HT-29 (cell line): ENCODE data around the gene PKM. TPM values are rescaled to one million over a fixed set of nuclear protein-coding genes. Genes with fewer than 3 reads are reported as not detected.
A peak's percentile ranks its signal among the peaks of the same experiment; 100 is the strongest.
"Not testable (repeated sequence)": the region's sequence is repeated elsewhere in the genome, so short reads cannot be mapped to it uniquely, and the experiment has no call there.

ENCODE experiments used
- DNase-seq: peaks from one replicate; pipeline ENCODE4 v3.0.0-alpha.2; 2015; ENCODE audit warnings: low spot score
- total RNA-seq: library from RNA; depleted of rRNA; stranded (reverse); fragments of >200 nt; shearing (Covaris generic); gene quantifications from 2 replicates; pipeline ENCODE4 v1.2.3, GENCODE V29; 2014

The PKM gene
- total RNA-seq, 1 experiment from 2014 or later: 1,702 TPM

DNA sequence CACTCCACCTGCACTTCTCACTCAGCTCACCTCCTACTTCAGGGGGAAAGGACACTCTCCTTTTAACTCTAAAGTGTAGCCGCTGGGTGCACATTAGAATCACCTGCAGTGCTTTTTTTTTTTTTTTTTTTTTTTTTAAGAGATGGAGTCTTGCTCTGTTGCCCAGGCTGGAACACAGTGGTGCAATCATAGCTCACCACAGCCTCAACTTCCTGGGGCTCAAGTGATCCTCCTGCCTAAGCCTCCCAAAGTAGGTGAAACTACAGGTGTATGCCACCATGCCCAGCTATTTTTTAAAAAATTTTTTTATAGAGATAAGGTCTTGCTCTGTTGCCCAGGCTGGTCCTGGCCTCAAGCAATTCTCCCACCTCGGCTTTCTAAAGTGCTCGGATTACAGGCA is 54.2 kb downstream of the PKM start:
- DNase-seq: no peak

DNA sequence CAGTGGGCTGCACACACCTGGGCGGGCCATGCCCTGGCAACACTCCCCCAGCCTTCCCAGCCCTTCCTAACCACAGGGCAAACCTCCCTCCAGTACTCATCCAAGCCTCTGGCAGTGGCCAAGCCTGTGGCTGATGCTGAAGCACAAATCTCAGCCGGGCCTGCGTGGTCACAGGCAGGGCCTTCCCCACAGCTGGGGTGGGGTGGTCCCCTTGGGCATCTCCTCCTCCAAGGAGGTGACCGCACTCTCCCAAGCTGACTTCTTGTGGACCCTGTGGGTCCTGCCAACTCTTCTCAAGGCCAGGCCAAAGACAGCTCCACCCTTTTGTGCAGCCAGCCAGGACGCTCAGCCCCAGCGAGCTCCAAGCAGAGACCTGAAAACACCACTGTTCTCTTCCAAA is 54.8 kb downstream of the PKM start:
- DNase-seq: no peak

DNA sequence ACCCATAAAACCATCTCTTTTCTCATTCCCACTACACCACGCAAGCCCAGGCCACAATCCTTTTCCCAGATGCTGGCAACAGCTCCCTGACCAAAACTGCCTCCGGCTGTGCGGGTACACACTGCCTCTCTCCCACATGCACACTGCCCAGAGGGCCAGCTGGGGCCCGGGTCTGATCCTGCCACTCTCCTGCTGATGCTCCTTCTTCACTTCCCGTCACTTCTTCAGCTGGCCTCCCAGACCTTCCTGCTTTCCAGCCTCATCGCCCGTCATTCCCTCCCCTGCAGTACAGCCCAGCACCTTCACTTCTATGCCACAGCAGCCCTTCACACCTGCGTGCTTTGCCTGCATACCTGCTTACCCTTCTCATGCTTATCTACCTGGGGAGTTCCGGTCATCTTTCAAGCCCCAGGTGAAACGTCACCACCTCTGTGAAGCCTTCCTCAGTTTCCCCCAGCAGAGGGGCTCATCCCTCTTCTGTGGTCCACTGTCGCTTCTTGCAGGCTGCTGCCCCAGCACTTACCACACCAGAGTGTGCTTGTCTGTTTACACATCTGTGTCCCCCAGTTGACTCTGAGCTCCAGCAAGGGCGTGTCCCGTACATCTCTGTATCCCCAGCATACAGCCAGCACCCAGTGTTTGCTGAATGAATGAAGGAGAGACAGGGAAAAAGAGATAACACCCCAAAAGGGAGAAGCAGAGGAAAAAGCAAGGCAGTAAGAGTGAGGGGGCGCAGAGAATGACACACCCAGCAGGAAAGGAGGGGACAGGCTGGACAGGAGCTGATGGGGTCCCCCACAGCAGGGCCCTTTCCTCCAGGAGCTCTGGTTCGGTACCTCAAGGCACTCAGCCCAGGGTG is 55.6 kb downstream of the PKM start:
- no peak for DNase-seq

DNA sequence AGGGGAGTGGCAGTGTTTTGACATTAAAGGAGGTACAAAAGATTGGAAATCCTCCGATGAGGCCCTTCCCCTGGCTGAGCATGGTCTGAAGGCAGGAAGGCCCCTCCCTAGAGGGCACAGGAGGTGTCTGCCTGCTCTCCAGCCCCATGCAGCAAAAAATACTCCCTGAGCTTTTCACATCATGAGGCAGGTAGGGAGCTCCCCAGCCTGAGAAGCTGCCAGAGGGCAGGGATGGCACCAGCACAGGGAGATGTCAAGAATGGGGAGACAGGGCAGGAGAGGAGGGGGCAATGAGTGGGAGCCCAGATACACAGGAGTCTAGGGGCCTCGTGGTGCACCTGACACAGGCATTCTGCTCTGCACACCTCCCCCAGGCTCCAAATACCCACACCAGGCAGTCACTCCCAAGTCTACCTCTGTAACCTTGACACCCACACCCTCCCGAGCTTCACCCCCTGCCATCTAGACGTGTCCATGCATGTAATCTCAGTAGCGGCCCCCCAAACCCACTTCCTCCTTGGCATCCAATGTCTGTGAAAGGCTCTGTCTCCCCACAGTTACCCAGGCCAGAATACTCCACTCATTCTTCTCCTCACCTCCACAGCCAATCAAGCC is 56.3 kb downstream of the PKM start:
- DNase-seq: no peak

DNA sequence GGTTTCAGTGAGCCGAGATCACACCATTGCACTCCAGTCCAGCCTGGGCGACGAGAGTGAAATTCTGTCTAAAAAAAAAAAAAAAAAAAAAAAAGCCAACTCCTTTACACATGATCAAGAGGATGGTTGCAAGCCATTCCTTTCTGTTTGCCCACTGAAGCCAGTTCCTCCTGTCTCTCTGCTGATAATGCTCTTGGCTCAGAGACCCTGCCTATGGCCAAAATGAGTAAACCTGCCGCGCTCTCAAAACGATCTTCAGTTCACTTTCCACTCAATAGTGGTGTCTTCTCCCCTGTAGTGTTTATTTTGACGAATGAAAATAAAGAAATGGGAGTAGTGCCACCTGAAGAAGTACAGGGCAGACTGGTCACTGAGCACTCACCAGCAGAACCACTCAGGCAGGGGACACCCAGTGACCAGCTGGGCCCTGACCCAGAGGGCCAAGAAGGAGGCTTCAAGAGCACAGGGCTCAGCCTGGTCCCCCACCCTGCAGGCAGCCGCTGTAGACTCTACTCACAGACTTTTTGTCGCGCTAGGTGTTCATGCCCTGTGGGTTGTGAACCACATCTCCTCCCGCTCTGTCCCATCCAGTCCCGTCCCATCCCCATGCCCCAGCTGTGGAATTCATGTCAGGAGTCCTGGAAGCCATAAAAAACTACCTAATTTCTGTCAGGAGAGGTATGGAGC is 57.0 kb downstream of the PKM start:
- no peak for DNase-seq

DNA sequence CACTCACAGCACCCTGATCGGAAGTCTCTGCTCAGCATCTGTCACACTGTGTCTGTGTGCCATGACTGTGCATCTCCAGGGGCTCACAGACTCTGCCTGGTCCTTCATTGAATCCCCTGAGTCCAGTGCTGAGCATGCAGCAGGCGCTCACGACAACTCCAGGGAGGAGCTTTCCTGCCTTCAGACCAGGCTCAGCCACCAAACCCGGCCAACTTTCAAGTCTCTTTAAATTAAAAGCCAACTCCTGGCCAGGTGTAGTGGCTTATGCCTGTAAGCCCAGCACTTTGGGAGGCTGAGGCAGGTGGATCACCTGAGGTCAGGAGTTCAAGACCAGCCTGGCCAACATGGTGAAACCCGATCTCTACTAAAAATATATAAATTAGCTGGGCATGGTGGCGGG is 57.6 kb downstream of the PKM start:
- no peak for DNase-seq

DNA sequence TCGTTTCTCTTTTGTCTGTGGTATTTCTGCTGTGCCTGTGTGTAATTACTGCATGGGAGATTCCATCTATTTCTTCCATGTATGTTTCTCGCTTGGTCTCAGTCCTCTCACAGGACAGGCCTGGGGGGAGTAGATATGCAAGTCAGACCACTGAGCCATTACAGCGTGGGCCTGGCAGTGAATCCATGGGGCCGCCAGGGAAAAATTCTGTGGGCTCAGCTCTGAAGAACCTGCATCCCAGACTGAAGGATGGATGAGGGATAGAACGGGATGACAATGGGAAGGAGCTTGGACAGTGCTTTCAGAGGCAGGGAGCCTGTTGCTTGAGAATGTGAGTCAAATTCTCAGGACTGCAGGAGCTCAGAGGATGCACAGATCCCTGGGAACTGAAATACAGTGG is 58.2 kb downstream of the PKM start:
- no peak for DNase-seq

DNA sequence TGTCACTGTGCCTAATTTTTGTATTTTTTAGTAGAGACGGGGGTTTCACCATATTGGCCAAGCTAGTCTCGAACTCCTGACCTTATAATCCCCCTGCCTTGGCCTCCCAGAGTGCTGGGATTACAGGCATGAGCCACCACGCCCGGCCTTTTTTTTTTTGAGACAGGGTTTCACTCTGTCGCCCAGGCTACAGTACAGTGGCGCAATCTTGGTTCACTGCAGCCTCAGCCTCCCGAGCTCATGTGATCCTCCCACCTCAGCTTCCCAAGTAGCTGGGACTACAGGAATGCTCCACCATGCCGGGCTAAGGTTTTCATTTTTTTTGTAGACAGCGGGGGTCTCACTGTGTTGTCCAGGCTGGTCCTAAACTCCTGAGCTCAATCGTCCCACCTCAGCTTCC is 59.0 kb downstream of the PKM start:
- DNase-seq: not testable (repeated sequence)

DNA sequence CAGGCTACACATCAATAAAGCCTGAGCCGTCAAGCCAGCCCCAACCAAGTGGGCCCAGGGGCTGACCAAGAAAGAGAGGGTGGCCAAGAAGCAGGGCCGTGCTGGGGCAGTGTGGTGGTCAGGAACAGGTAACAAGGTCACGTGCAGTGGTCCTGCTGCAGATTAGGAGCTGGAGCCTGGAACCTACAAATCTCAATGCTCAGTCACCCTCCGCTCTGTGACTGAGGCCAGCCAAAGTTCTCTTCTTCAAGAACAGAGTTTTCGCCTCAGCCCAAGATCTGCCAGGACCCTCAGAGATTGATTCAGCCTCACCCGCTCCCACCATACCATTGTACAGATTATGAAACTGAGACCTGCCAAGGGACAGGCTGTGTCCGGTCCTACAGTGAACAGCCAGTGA is 60.3 kb downstream of the PKM start:
- no peak for DNase-seq

DNA sequence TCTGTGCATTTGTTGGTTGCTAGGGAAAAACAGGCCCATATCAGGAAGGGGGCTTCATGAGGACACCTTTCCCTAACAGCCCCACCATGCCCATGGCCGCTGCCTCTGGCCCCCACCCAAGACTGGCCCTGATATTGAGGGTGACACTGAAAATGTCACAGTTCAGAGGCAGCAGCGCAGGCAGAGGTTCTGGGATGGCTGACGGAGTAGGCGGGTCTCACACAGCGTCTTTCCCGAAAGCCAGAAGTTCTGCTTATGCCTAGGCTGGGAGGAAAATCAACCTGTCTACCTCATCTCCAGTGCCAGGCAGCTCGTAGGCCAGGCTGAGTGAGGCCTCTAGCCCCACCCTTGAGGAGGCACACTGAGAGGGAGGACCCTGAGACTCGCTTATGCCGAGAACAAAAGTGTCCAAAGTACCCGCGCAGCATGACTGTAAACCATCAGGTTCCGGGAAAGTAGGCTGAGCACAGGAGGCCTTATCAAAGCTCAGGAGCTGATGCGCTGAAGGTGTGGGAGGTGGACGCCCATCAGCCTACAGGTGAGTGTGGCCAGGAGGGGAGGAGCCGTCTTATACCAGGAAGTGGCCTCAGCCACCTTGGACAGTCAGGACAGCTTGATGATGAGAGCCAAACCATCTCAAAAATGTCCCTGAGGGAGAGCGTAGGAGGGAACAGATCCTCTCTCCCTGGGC is 60.9 kb downstream of the PKM start:
- DNase-seq: peak; percentile 47

DNA sequence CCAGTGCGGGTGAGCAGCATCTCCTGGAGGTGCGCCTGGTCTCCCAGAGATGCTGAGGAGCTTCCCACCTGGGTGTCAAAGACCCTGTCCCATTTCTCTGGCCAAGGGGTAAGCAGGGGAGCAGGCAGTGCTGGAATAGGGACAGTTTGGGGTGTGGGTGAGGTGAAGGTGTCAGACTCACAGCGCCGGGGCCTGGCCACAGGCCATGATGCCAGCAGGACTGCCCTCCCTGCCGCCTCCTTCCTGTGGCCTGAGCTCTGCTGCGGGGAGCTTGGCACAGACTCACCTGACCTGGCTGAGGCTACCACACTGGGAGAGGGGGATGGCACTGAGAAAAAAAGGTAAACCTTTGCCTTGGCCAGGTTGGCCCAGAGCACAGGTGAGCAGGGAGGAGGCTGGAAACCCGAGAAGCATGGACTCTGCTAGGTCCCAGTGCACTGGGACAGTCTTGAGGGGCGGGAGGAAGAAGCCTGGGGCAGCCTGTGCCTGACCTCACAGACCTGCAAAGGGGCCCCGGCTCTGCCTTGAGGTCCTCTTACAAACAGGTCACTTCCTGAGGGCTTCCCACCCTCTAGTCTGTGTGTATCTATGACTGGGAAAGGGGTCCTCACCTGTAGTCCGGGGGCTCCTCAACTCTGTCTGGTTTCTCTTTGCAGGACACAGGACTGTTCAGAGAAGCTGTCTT is 61.6 kb downstream of the PKM start:
- DNase-seq: no peak

DNA sequence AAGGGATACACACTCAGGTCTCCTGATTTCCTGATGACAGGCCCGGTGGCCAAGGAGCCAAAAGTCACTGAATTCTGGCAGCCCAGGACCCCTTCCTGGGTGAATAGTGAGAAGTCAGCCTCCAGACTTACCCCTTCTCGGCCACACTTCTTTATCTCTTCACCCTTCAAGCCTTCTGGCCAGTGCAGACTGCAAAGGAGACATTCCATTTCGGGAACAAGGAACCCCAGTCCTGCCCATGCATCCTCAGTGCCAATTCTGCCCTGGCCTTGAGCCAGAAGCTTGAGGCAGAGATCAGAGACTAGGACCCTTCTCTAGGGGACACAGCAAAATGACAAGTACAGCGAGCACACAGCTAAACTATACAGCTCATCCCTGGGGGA is 62.2 kb downstream of the PKM start:
- no peak for DNase-seq

DNA sequence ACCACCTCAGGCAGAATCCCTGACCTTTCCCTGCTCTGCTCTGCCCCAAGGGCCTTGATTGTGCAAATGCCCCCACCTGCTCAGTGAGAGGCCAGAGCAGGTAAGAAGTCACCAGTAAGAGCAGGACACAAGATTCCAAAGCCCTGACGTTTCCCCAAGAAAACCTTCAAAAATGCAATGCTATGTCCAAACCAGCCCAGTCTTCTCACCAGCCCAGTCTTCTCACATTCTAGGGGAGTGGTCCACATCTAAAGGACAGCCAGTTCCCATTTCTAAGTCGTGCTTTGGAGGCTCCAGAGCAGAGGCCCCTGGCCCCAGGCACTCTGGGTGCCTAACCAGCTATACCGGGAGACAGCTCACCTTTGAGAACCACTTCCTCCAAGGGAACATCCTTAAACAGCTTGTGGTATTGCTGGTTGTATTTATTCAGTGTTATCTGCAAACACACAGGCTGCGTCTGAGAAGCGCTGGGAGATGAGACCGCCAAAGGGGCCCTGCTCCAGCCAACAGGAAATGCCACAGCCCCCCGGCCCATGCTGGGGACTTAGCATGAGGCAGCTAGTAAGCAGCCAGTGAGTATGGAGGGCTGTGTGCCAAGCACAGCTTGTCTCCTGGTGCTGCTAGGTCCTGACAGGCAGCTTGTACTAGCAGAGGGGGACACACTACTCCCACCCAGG is 62.7 kb downstream of the PKM start:
- DNase-seq: no peak

DNA sequence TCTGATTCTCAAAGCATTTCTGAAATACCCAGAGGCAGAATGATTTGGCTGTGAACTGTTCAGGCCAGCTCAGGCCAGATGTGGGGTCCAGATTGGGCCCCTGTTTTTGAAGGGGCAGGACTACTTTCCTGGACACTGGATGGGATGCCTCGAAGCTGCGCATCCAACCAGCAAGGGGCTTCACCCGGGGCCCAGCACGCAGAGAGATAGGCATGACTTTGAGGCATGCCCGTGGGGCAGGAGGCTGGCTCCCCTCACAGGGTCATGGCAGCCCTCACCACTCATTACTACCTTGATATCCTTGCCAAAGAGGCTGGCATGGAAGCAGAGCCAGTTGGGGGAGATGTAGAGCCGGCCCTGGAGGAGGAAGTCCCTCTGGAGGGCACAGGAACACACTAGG is 63.5 kb downstream of the PKM start:
- no peak for DNase-seq

DNA sequence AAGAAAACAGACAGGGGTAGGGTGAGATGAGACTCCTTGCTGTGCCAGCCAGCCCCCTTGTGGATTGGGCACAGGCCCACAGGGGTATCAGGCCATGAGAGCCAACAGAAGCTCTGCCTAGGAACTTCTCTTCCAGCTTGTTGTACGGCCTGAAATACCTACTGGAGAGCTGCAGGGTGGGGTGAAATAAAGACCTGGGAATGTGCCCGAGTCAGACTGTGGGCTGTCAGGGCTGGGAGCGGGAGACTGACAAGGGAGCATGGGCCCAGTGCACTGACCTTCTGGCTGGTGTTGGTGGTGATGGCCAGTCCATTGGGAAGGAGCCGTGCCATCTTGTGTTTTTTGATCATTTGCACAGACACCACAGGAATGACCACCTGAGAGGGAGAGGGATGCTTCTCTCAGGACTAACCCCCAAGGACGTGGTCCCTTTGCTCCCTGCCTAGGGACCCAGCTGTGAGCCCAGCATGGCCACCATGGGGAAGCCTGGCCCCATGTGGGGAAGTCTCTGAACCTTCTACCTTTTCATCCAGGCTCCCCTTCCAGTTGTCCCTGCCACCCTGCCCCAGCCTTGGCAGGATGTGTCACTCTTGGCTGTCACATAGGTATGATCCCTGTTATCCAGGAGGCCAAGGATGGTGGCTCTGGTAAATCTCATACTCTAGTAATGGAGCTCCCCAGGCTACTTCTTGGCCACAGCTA is 64.1 kb downstream of the PKM start:
- DNase-seq: no peak

DNA sequence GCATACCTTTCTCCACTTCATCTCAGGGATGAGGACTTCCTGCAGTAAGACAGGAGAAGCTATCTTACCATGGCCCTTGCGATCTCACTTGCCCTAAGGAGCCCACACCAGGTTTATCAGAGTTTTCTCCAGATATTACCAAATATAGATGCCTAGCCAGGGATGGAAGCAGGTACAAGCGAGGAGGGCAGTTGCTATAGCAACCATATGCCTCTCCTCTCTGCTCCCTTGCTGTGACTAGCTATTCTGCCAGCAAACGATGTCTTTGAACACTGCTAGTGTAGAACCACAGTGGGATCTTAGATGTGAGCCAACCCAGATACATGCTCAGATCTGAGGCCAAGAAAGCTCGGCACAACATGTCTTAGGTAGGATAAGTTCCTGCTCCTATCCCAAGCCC is 67.3 kb downstream of the PKM start:
- DNase-seq: no peak

DNA sequence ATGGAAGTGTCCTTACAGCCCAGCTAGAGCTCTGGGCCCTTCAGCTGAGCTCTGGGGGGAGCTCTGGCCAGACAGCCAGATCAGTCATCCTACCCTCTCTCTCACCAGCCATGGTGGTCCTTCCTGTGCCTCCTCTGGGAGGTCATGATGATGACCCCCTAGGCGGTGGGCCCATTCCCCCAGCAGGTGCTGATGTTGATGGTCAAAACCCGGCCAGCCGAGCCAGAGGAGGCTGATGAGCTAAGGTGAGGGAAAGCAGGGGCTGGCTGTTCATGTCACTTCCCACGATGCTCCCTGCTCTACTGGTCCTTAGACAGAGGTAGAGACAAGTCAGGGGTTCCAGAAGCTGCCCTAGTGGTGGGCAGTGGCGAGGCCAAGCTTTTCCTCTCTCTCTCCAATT is 68.4 kb downstream of the PKM start:
- DNase-seq: no peak

DNA sequence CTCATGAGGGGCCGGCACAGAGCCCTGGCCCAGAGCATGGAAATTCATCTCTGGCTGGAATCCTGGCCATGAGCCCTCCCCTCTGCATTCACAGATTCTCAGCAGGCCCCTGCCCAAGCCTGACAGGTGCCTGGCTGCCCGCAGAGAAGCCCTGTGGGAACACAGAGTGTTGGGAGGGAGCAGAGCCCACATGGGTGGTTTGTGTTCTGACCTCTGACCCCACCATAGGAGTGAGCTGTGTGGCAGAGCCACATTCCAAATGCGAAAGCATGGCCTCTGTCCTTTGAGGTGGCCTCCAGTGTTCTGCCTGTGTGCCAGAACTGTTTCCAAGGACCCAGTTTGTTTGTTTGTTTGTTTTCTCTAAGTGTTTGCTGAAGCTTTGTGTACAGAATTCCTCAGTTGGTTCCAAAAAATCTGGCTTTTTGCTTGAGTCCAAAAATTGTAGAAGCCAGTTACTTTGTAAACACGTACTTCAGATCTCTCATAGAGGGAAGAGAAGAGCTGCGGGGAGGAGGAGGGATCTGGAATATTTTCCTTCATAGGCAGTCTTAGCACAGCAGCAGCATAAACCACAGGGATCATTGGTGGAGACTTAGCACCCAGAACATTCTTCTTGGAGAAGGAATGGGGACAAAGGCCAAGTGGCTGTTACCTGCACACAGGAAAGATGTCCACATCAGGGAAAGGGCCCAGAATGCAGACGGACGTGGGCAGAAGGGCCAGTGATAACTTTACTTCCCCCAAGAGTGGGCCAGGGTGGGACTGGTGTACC is 69.4 kb downstream of the PKM start:
- no peak for DNase-seq

DNA sequence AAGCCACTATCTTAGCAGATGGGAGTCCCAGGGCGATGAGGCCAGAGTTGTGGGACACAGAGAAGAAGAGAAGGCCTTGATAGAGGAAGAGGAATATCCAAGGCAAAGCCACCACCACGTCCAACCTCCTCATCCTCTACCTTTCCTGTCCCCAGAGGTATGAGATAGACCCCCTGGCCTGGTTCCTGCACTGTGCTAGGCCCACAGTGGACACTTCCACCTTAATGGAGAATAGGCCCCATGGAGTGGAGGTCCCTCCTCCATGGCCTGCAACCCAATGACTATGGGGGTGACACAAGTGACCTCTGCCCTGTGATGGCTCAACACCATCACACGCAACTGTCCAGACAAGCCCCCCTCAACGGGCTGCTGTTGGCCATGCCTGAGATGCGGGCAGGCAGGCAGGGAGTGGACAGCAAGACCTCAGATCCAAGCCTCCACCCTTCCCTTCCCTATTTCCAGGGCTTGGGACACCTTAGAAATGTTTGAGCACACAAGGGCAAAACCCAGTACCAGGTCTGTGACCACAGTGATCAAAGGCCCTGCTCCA is 70.2 kb downstream of the PKM start:
- no peak for DNase-seq
